ENCODE data around the gene MEDAG. TPM values are rescaled to one million over a fixed set of nuclear protein-coding genes. Genes with fewer than 3 reads are reported as not detected.

The MEDAG gene
- polyA plus RNA-seq, 1 donor: 6.6 TPM

Other genes with a start within 250 kb of the MEDAG start
- 7.0 TPM for gene ALOX5AP, start 170.7 kb upstream of the MEDAG start, polyA plus RNA-seq
- 0.12 TPM for gene TEX26, start 26.4 kb downstream of the MEDAG start, polyA plus RNA-seq